Brain microvascular endothelial cell (primary cell): Measurements from ENCODE around the gene SVIL.
"Not testable (repeated sequence)": the region's sequence is repeated elsewhere in the genome, so short reads cannot be mapped to it uniquely, and the experiment has no call there.

Experiments
- DNase-seq: peaks from one replicate; pipeline ENCODE4 v3.0.0-alpha.2; 2020
- H3K27ac ChIP-seq: fragments of 250-450 bp; sonication (Bioruptor Pico); 2 replicates; pipeline ENCODE4 v1.5.1; 2020; ENCODE audit warnings: mild to moderate bottlenecking, moderate library complexity
- H3K27me3 ChIP-seq: fragments of 250-450 bp; sonication (Bioruptor Pico); replicated peaks from 2 replicates; pipeline ENCODE4 v1.5.1; 2020; ENCODE audit warnings: mild to moderate bottlenecking
- H3K36me3 ChIP-seq: fragments of 250-450 bp; sonication (Bioruptor Pico); replicated peaks from 2 replicates; pipeline ENCODE4 v1.5.1; 2020; ENCODE audit warnings: mild to moderate bottlenecking
- H3K4me3 ChIP-seq: 2 replicates; pipeline ENCODE4 v1.5.1; 2011; ENCODE audit warnings: low read depth, mild to moderate bottlenecking, control low read depth, low read length, moderate library complexity
- in situ Hi-C: cut with HindIII; loops from 2 replicates; pipeline ENCODE4 v1.10.0; 2017; ENCODE audit warnings: low sequenced_read_pairs, low pct_ligation_motif_present
- TF ChIP-seq, protein P1 (sequence below): IDR thresholded peaks from 2 replicates; pipeline ENCODE4 v1.5.1; 2011; ENCODE audit warnings: low read depth, mild to moderate bottlenecking, moderate library complexity, low read length, control low read depth, inconsistent platforms; ENCODE audit errors: missing control alignments

SVIL gene

DNA sequence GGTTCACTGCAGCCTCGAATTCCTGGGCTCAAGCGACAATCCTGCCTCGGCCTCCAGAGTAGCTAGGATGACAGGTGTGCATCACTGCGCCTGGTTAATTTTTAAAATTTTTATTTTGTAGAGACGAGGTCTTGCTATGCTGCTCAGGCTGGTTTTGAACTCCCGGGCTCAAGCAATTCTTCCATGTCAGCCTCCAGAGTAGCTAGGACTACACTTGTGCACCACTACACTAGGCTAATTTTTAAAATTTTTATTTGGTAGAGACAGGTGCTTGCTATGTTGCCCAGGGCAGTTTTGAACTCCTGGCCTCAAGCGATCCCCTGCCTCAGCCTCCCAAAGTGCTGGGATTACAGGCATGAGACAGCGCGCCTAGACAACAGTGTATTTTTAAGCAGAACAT, 120.5 kb downstream of the SVIL start:
- H3K27me3 ChIP-seq: no peaks in the 10 kb centered on the region
- no peak overlapping the region for H3K27ac ChIP-seq
- in situ Hi-C loops: no loop called here
- TF ChIP-seq, protein P1, sequence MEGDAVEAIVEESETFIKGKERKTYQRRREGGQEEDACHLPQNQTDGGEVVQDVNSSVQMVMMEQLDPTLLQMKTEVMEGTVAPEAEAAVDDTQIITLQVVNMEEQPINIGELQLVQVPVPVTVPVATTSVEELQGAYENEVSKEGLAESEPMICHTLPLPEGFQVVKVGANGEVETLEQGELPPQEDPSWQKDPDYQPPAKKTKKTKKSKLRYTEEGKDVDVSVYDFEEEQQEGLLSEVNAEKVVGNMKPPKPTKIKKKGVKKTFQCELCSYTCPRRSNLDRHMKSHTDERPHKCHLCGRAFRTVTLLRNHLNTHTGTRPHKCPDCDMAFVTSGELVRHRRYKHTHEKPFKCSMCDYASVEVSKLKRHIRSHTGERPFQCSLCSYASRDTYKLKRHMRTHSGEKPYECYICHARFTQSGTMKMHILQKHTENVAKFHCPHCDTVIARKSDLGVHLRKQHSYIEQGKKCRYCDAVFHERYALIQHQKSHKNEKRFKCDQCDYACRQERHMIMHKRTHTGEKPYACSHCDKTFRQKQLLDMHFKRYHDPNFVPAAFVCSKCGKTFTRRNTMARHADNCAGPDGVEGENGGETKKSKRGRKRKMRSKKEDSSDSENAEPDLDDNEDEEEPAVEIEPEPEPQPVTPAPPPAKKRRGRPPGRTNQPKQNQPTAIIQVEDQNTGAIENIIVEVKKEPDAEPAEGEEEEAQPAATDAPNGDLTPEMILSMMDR: no peak
- H3K4me3 ChIP-seq: no peak overlapping the region
- DNase-seq: no peak
- peaks cover 15% of the 10 kb centered on the region for H3K36me3 ChIP-seq

DNA sequence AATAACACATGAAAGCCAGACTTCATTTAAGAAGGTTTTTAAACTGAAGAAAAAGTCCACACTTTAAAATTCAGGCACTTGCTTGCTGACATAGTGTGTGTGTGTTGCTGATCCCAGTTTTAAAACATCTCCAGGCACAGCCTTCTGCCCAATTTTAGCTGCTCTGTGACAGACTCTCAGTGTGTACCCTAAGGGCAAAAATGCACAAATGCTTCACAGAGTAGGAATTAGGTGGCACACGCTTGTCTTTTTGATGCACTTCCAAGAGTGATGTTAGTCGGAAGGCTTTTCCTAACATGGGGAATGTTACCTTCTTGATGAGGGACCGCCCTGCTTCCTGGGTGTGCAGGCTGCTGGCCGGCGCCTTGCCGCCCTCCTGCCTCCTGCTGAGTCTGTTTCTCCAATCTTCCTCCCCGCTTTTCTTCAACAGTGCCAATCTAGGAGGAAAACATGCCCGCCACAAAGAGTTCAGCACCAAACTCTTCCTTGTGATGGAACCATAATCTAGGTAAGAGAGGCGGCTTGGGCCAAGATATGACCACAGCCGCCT, 122.3 kb downstream of the SVIL start:
- no peaks in the 10 kb centered on the region for H3K27me3 ChIP-seq
- peaks cover 11% of the 10 kb centered on the region for H3K36me3 ChIP-seq
- no peak overlapping the region for H3K4me3 ChIP-seq
- H3K27ac ChIP-seq: no peak overlapping the region
- DNase-seq: no peak
- TF ChIP-seq, protein P1: no peak
- in situ Hi-C loops: no loop called here

DNA sequence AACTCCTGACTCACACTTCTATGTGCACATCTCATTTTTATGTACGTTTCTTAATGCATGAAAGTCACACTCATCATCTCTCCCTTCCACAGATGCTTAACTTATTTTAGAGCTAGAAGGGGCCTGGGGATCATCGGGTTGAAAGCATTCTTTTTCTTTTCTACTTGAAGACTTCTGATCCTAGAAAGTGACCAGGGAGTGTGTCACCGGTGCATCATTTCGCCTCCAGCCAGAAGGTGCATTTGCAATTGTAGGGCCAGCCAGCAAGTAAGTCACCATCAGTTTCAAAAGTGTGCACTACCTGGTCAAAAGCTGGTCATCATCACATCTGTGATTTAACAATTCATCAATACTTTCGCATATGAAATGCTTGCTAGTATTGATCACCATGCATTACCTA, 123.0 kb downstream of the SVIL start:
- H3K27ac ChIP-seq, in situ Hi-C loops, H3K27me3 ChIP-seq, H3K4me3 ChIP-seq, DNase-seq: not testable (repeated sequence)
- peaks cover 11% of the 10 kb centered on the region for H3K36me3 ChIP-seq

DNA sequence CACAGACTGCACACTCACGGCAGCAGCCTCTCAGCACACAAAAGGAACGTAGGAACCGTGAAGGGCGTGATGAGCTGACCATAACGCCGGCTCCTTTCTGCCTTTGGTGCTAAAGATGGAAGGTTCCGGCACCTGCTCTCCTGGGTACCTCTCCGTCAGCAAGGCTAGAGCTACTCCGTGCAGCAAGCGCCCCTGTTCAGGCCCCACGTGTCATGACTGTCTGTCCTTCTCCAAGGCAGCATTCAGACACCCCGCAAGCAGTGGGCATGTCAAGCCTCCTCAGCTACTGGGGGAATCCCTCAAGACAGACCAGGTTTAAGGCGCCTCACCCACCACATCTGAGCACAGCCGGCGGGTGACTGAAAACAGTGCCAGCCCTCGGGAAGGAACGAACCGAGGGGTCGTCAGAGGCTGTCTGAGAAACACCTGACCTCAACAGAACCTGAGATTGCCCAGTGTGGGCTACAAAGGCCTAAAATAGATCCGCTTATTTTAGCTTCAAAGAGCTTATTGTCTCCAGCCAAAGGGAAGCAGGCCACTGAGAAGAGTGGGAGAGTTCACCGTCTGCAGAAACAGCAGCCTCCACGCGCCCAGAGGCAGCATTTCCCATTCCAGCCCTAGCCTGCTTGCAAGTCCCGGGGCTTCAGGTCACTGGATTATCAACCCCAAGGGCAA, 124.2 kb downstream of the SVIL start:
- peaks cover 11% of the 10 kb centered on the region for H3K36me3 ChIP-seq
- H3K27me3 ChIP-seq, DNase-seq, H3K27ac ChIP-seq, in situ Hi-C loops, H3K4me3 ChIP-seq: not testable (repeated sequence)

- TF ChIP-seq, protein P1: no peak
- Histone ChIP-seq H3K27ac (no peak overlapping the region), H3K4me3 (no peak overlapping the region), H3K27me3 (no peaks in the 10 kb centered on the region), H3K36me3 (peaks cover 15% of the 10 kb centered on the region)
- no peak for DNase-seq
- in situ Hi-C loops: no loop called here
These were observed 126.1 kb downstream of the SVIL start for GRCh38 chr10:29508554-29509244.

DNA sequence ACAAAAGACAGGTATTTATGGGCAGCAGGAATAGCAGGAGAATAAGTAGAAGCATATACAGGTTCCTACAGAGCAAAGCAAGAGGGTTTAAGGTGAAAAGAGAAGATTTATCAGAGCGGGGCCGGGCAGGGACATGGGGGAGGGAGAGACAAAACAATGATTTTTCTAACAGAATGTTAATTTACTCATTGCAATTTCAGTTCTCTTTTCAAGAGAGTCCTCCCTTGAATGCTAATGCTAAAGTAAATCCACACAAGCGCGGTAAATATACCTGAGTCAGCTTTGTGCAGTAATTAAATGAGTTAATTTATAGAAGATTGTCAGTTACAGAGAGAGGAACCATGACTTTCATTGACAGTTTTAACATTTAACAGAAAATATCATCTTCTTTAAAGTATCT, 127.0 kb downstream of the SVIL start:
- H3K27me3 ChIP-seq, H3K27ac ChIP-seq, H3K4me3 ChIP-seq, in situ Hi-C loops, DNase-seq: not testable (repeated sequence)
- peaks cover 13% of the 10 kb centered on the region for H3K36me3 ChIP-seq

- H3K27ac ChIP-seq, H3K4me3 ChIP-seq, H3K36me3 ChIP-seq, DNase-seq, H3K27me3 ChIP-seq, in situ Hi-C loops: not testable (repeated sequence)
These were observed 128.3 kb downstream of the SVIL start for GRCh38 chr10:29506324-29506921.
